Subcutaneous adipose tissue (tissue), 4 donors: ENCODE results near the gene CCDC88B. TPM values are rescaled to one million over a fixed set of nuclear protein-coding genes. Genes with fewer than 3 reads are reported as not detected.

Experiments used
- CTCF ChIP-seq: fragments of 450-650 bp; IDR thresholded peaks from one replicate; pipeline ENCODE4 v1.5.1; 2016; ENCODE audit warnings: low read depth, mild to moderate bottlenecking, control low read depth, antibody characterized with exemption, moderate library complexity
- total RNA-seq, 4 donors: library from RNA; depleted of rRNA; stranded (reverse); fragments of >200 nt; gene quantifications; one replicate each; pipeline ENCODE4 v1.1.0, GENCODE V29; 2016

The CCDC88B gene
- total RNA-seq, 4 donors from 2014 or later = 7.0 to 18.2 (median 11.2) TPM

GRCh38 chr11:64316672-64317324 is 23.2 kb upstream of the CCDC88B start:
- TF ChIP-seq CTCF = no peak

- no peak for TF ChIP-seq CTCF
These were observed 22.6 kb upstream of the CCDC88B start, which contains the start of gene TRMT112 for GRCh38 chr11:64317325-64317960. Gene TRMT112 (minus strand): TSS chr11:64317559. CDS start chr11:64317526, 33 bp downstream.

- no peak for TF ChIP-seq CTCF
These were observed 21.8 kb upstream of the CCDC88B start, which contains the start of gene PRDX5 for GRCh38 chr11:64317961-64318765. Gene PRDX5 (plus strand): TSS chr11:64318121. CDS start chr11:64318216, 95 bp downstream.

DNA sequence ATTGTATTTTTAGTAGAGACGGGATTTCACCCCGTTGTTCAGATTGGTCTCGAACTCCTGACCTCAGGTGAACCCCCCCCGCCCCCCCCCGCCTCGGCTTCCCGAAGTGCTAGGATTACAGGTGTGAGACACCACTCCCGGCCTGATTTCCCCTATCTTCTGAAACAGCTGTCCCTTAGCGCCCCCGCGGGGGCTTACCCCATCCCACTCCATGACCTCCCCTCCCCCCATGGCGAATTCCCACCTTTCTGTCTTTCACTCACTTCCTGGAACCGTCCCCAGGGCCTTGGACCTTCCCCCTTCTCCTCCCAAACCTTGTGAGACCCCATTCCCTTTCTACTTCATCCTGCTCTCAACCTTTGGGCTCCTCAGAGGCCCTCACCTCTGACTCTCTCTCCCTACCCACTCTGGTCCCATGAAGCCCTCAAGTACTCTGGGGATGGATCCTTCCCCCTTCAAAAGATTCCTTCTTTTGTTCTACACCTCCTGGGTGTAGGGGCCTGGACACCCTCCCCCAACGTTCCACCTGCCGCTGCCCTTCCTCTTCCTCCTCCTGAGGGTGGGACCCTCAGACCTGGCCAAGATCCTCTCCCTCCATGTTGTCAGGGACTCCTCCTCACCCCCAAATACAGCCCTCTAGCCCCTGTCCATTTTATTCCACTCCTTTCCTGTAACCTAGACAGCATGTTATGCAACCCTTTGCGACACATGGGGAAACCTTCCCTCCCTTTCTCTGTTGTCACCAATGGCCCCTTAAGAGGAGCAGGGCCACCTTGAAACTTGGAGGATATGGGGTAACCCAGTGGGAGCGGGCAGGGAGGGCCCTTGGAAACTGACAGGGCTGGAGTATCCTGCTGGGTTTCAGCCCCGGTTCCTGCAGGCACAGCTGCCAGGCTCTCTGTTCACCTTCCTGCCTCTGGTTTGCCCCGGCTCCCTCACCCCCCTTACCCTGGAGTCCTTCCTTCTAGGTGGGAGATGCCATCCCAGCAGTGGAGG is 20.9 kb upstream of the CCDC88B start:
- no peak for TF ChIP-seq CTCF

- no peak for TF ChIP-seq CTCF
These were observed 19.4 kb upstream of the CCDC88B start for GRCh38 chr11:64320556-64320955.

- TF ChIP-seq CTCF = no peak
These were observed 19.0 kb upstream of the CCDC88B start for GRCh38 chr11:64321026-64321425.
